HG03520 (cell line): Measurements from ENCODE around the gene TOLLIP.
"Not testable (repeated sequence)": the region's sequence is repeated elsewhere in the genome, so short reads cannot be mapped to it uniquely, and the experiment has no call there.

Source experiments
- ATAC-seq: cut with Tn5 transposase; IDR thresholded peaks from one replicate; pipeline ENCODE4 v1.9.1; 2021; ENCODE audit warnings: mild to moderate bottlenecking, moderate library complexity; ENCODE audit not compliant: unreplicated experiment

The TOLLIP gene

DNA sequence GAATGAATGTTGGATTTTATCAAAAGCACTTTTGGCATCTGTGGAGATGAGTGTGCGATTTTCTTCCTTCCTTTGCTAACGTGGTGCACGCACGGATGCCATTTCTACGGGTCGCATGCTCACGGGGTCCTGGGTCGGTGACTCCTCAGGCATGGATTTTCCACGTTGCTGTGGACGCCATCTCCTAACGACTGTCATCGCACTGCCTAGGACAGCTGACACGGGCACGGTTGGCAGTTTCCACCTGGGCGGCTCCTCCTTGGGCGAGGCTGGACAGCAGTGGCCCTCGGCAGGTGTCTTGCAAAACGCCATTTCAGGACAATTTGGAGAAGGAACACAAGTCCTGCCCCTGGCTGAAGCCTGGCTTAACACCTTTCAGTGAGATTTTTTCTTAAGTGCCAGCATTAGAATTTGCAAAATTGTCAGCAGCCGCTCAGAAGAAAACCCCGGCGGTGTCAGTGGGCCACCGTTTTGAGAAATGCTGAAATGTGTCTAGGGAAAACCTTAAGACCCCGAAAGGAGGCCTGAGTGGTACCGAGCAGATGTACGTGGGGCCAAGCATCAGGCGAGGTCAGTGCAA is 34.7 kb upstream of the TOLLIP start:
- ATAC-seq, result no peak

DNA sequence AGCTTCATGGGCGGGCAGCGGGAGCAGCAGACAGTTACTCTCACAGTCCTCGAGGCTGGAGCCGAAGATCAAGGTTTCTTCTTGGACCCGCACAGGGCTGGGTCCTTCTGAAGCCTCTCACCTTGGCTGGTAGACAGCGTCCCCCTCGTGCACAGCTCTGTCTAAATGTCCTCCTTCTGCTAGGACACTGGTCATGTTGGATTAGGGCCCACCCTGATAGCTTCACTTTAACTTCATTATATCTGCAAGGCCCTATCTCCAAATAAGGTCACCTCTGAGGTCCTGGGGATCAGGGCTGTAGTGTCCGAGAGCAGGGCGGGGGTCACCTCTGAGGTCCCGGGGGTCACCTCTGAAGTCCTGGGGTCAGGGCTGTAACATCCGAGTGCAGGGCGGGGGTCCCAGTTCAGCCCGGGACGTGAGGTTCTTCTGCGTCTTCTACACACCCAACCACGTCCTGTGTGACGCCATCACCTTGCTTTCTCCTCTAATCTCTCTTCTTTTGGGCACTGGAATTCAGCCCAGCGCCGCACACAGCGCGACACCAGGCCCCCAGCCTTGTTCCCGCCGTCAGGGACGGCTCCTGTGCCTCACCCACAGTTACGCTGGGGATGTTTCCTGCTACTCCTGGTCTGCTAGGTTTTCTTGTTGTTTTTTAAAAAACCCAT is 34.1 kb upstream of the TOLLIP start:
- ATAC-seq, result no peak

DNA sequence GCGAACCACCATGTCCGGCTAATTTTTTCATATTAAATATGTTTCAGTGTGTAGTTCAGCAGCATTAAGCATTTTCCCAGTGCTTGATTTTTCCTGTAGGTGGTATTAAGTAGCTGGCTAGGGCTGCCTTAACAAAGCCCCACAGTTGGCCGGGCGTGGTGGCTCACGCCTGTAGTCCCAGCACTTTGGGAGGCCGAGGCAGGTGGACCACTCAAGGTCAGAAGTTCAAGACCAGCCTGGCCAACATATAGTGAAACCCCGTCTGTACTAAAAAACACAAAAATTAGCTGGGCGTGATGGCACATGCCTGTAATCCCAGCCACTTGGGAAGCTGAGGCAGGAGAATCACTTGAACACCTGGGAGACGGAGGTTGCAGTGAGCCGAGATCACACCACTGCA is 33.5 kb upstream of the TOLLIP start:
- no peak for ATAC-seq

DNA sequence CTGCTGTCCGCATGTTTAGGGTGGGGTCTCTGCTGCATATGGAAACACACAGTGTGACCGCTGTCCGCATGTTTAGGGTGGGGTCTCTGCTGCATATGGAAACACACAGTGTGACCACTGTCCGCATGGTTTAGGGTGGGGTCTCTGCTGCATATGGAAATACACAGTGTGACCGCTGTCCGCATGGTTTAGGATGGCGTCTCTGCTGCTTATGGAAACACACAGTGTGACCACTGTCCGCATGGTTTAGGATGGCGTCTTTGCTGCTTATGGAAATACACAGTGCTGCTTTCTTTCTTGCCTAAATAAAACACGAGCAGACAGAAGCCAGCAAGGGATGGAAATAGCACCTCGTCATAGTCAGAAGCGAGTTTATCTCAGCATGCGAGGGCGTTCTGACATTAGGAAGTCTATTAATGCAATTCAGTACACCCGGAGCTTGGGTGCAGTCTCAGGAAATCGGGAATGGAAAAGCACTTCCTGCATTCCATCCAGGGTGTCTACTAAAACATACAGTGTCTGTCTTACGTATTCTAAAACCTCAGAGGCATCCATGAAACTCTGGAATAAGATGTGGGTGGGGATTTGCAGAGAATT is 32.6 kb upstream of the TOLLIP start:
- ATAC-seq, result no peak

DNA sequence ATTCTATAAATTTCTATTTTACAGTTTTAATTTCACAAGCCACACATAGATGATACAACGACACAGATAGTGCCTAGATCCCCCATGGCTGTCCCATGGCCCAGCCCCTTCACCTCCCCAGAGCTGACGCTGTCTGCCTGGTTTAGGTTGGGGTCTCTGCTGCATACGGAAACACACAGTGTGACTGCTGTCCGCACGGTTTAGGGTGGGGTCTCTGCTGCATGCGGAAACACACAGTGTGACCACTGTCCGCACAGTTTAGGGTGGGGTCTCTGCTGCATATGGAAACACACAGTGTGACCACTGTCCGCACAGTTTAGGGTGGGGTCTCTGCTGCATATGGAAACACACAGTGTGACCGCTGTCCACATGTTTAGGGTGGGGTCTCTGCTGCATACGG is 31.8 kb upstream of the TOLLIP start:
- not testable (repeated sequence) for ATAC-seq

DNA sequence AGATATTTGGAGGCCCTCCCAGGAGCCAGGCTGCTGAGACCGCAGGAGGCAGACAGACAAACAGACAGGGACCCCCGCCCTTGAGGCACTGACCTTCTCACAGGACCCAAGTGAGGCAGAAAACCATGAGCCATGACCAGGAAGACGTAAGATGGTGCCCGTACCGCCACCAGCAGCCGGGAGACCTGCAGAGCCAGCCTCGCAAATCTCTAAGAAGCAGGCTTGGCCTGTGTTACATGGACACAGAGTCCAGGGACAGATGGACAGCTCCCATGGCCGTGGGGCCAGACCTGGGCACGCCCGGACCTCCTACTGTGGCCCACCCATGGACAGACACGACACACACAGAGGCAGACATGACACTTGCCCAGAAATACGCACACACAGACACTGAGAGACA is 30.7 kb upstream of the TOLLIP start:
- ATAC-seq, result no peak

DNA sequence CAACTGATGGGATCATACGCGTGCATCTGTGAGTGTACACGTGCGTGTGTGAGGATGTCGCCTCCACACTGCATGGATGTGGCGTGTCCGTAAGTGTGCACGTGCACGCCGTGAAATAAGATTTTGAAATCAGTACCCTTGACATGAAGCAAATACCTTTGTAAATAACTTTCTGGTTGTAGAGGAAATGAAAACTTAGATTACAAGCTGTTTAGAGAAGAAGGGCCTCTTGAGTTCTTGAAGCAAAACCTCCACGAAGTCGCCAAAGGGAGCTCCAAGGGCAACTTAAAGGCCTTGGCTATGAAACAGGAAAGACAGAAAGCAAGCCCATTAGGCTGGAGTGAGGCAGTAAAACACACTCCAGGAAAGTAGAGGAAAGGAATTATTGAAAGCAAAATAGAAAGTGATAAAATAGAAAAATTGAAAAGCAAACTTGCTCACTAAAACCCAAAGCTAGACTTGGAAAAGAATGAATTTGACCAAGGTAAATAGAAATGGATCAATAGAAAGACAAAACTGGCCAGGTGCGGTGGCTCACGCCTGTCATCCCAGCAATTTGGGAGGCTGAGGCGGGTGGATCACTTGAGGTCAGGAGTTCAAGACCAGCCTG is 29.7 kb upstream of the TOLLIP start:
- no peak for ATAC-seq

DNA sequence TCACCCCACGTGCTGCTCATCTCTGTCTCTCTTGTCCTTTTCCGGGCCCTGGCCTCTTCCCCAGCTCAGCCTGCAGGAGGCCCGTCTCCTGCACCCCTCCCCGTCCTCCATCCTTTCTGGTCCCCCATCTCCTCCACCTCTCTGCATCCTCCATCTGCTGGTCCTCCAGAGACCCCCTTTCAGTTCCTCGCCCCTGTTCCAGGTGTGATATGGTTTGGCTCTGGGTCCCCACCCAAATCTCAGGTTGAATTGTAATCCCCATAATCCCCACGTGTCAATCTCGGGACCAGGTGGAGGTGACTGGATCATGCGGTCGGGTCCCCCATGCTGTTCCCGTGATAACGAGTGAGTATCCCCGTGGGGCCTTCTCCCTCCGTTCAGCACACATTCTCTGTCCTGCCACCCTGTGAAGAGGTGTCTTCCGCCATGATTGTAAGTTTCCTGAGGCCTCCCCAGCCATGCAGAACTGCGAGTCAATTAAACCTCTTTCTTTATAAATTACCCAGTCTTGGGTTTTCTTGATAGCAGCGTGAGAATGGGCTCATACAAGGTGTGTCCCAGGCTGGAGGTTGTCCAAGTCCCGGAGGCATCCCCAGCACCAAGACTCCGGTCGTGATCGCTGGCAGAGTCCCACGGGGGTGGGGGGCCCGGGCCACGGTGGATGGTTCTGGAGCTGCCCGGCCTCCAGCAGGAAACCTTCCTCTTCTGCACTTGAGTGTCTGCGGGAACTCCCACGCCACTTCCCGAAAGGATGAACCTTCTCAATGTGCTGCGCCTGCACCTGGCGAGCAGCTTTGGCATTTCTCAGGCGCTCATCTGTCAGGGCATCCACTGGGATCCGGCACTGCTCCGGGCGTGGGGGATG is 29.0 kb upstream of the TOLLIP start:
- no peak for ATAC-seq

DNA sequence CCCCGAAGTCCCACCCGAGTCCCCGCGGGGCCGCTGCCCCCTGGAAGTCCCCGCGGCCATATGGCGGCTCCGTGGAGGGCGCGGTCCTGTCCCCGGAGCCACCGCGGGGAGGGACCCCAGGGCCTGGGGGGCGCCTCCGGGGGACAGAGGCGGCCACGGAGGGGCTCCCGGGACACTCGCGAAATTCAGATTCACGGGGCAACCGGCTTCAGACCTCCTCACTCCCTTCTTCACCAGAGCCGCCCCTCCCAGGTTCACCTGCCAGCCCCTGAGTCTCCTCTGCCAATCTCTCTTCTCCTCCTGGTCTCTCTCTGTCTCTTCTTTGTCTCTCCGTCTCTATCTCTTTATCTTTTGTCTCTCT is 28.2 kb upstream of the TOLLIP start:
- no peak for ATAC-seq

DNA sequence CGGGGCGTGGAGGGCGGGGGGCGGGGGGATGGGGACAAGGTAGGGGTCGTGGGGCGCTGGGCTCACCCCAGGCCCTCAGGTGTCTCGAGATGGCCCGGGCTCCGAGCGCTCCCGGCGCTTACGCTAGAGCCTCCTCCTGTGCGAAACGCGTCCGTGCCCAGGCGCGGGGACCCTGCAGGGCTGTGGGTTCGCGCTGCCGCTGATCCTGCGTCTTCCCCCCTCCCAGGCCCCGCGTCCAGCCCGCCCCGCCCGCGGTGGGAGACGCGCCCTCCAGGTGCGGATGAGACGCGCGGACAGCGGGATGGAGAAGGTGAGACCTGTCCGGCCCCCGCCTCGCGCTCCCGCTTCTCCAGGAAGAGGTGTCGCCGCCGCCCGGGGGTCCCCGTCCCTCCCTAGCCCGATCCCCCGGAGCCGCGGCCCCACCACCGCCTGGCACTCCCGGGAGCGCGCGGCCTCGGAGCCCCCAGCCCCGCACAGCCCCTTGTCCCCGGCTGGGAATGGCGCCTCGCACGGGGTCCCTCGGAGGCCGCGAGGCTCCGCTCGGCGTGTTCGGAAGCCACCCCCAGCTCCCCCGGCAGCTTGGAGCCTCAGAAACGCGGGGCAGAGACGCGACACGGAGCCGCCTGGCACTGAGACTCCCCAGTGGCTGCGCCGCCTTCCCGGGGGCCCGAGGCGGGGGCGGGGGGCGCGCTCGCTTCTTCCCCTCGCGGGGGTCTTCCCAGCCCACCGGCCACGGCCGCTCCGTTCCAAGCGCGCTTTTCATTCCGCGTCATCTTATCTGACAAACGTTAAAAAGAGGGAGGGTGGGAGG is 27.6 kb upstream of the TOLLIP start:
- no peak for ATAC-seq

DNA sequence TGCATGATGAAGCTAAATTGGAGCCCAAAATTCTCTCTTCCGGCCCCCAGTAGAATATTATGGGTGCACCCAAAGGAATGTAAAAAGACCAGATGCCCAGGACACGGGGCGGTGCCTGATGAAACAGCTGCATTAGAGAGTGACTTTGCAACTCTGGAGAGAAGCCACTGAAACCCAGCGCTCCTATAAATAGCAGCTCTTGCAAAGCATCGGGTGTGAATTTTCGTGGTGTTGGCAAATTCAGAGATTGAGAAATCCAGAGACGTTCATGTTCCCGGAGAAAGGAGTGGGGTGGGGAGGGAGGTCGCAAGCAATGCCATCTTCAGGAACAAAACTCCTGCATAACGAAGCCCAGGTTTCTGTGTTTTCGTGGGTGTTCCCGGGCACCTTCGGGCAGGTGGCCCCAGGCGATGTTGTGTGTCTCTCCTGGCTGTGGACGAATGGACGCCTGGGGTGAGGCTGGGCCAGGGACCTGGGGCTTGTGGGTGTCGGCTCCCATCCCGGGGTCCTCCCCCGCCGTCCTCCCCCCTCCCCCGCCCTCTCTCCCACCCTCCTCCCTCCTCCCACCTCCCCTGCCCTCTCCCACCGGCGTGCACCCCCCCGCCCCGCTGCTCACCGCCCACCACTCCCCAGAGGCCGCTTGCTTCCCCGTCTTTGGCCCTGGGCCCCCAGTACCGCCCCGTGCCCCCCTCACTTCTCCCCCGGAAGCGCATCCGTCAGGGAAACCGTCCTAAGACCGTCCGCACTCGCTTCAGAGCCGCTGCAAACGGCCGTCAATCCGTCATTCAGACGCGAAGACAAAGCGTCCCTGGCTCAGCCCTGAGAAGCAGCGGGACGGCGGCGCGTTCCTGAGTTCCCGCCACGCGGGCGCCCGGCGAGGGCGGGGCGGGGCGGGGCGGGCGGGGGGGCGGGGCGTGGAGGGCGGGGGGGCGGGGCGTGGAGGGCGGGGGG is 26.7 kb upstream of the TOLLIP start:
- ATAC-seq, result no peak

DNA sequence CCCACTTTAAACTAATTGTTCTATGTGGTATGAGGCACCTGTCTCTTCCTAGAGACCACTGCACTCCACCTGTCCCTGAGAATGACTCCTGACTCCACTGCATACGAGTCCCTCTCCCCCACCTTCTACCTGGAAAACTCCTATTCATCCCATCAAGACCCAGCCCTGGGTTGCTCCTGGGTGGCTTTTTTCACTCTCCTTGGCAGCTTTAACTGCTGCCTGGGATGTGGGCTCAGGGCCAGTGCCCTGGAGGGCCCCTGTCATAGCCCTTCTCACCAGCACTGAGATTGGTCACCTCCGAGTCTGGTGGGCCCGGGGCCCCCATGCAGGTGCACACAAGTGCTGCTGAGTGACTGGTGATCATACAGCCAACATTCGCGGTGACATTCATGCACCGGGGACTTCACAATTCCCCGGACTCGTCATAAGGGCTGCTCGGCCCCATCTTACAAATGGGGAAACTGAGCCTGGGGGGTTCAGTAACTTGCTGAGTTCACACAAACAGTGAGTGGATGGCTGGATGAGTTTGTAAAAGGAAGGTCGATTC is 25.9 kb upstream of the TOLLIP start:
- no peak for ATAC-seq

DNA sequence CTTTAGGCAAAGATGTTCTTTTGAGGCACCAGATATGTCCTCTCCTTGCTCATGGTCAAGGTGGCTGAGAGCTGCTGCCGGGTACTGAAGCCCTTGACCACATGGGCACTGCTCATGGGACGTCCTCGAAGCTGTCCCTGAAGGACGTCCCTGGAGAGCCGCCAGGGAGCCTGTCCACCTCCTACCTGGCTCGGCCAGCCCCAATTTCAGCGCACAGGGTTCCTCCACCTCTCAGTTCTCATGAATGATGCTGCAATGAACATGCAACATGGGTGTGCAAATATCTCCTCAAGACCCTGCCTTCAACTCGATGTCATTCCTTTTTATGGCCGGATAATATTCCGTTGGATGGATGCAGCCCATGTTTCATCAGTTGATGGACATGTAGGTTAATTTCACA is 24.4 kb upstream of the TOLLIP start:
- ATAC-seq, result no peak

DNA sequence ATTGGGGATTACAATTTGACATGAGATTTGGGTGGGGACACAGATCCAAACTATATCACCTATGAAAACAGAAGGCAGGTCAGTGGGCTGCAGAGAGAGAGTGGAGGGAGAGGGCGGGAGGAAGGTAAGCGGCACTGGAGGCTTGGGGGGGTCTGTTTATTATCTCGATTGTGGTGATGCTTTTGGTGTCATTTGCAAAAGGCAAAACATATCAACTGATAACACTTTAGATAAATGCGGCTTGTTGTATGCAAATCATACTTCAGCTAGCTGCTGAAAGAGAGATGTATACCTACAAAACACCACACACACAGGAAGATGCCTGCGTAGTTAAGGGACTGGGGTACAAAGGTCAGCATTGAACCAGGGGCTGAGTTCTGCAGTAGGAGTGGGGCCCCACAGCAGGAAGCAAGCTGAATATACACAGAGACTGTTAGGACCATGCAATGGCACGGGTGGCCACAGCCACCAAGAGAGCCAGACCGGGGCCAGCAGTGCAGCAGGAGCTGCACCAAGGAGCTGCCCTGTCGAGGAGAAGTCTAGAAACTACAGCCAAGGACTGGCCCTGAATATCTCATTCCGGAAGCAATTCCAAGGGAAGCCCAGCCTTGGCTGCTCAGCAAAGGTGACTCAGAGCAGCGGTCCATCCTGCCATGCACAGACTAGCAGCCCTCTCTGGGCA is 23.8 kb upstream of the TOLLIP start:
- ATAC-seq, result no peak

DNA sequence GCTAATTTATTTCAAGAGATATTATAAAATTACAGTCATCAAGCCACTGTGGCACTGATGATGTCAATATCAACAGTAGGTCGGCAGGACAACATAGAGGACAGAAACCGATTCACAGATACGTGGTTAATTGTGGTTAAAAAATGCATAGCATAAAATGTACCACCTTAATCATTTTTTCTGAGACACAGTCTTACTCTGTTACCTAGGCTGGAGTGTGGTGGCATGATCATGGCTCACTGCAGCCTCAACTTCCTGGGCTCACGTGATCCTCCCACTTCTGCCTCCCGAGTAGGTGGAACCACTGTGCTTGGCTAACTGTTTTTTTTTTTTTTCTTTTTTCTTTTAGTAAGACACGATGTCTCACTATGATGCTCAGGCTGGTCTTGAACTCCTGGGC is 21.0 kb upstream of the TOLLIP start:
- no peak for ATAC-seq

DNA sequence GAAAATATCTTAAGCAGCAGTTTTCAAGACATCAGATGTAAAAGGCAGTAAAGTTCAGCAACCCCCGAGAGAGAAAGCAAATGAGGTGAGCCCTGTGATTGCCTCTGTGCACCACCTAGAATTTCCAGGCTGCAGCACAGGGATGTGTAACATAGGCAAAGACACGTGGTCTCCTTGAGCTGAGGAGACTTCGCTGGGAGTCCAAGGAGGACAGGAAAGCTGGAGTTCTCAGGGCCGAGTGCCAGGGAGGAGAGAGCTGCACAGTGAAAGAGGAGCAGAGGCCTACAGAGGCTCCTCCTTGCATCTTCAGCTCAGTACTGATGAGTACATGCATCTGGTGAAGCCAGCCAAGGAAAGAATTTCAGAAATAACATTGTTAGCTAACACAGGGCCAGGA is 17.6 kb upstream of the TOLLIP start:
- no peak for ATAC-seq

DNA sequence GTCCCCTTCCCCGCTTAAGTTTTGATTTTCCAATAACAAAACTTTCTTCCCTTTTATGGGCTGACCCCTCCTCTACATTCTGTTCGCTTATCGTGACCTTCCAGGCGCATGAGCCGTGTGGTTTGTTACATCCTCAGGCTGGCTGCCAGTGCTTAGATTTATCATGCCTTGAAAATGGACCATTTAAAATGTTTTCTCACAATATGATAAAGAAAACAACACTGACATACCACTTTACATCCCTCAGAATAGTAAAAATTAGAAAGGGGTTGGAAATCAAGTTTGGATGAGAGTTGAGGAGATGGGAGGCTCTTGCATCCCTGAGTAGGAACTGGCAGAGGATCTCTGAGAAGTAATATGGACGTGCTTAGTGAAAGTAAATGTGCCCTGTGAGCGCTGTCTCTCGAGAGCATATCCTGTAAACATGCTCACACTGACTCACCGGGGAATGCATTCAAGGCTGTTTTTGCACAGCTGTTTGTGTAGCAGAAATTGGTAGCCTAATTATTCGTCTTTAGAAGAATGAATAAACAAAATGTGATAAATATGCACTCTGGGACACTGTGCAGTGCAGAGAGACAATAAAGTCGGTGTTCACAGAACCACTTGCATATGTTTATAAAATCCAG is 17.1 kb upstream of the TOLLIP start:
- ATAC-seq, result no peak

DNA sequence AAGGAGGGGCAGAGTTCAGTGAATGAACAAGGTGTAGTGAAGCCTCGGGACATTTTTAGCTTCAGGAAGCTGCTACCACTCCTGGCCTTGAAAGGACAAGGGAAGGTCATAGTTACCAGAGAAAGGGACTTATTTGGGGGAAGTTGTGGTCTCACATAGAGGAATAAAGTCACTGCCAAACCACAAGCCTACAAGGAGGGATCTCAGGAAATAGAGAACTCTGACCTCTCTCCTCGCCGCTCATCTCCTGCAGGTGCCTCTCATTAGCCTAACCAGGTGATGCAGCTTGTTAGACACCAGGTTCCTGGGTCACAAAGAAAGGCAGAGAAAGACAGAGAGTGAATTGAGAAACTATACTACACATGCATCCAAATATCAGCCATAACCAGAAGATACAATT is 14.3 kb upstream of the TOLLIP start:
- ATAC-seq, result no peak
